SK-N-SH (cell line): Measurements from ENCODE around the gene UNC13D. TPM values are rescaled to one million over a fixed set of nuclear protein-coding genes. Genes with fewer than 3 reads are reported as not detected.

Source experiments
- CTCF ChIA-PET: fragments of 300-600, 350-600 bp; formaldehyde crosslinking; extraction: SDS; loops from one replicate; lab custom pipeline; 2021; lab: Yijun Ruan, JAX
- POLR2A ChIA-PET: fragments of 350-600 bp; sonication (Branson Sonifier 250); formaldehyde crosslinking; extraction: SDS; loops from one replicate; lab custom pipeline; 2020; ENCODE audit warnings: antibody characterized with exemption, inconsistent platforms; lab: Yijun Ruan, JAX
- DNase-seq: peaks from one replicate; pipeline ENCODE4 v3.0.0; 2012
- H2AFZ ChIP-seq: fragments of 200-600 bp; sonication (generic); 2 replicates; pipeline ENCODE4 v1.8.1; 2016; ENCODE audit warnings: antibody characterized with exemption, mild to moderate bottlenecking, low read depth
- H3F3A ChIP-seq: fragments of 200-600 bp; sonication (generic); replicated peaks from 2 replicates; pipeline ENCODE3; 2016; ENCODE audit warnings: antibody characterized with exemption, mild to moderate bottlenecking; ENCODE audit not compliant: insufficient read depth
- H3K27ac ChIP-seq, 2 experiments: fragments of 200-500 bp in 1 of 2; fragments of 200-600 bp in 1 of 2; sonication (Bioruptor generic) in 1 of 2; sonication (generic), shearing (Covaris generic) in 1 of 2; 2 replicates each; pipeline versions ENCODE4 v1.5.1 to v1.6.1; 2014 to 2016; ENCODE audit warnings: low read depth in 2 of 2, inconsistent platforms in 1 of 2, low read length in 1 of 2, mild to moderate bottlenecking in 1 of 2, mixed read lengths in 1 of 2
- H3K27me3 ChIP-seq: fragments of 200-600 bp; sonication (generic), shearing (Covaris generic); 2 replicates; pipeline ENCODE4 v1.6.1; 2016; ENCODE audit warnings: mixed run types; ENCODE audit not compliant: insufficient read depth
- H3K36me3 ChIP-seq, 2 experiments: fragments of 200-500 bp in 1 of 2; fragments of 200-600 bp in 1 of 2; sonication (Bioruptor generic) in 1 of 2; sonication (generic) in 1 of 2; replicated peaks in 1 of 2; 2 replicates each; pipeline versions ENCODE3 to v1.5.1; 2014 to 2016; ENCODE audit warnings: low read length in 1 of 2, mild to moderate bottlenecking in 1 of 2; ENCODE audit not compliant: insufficient read depth in 2 of 2, control insufficient read depth in 1 of 2
- H3K4me1 ChIP-seq, 2 experiments: fragments of 200-500 bp in 1 of 2; fragments of 200-600 bp in 1 of 2; sonication (Bioruptor generic) in 1 of 2; sonication (generic), shearing (Covaris generic) in 1 of 2; 2 replicates each; pipeline versions ENCODE4 v1.5.1 to v1.6.1; 2014 to 2016; ENCODE audit warnings: low read depth in 1 of 2, low read length in 1 of 2, mixed run types in 1 of 2; ENCODE audit not compliant: insufficient read depth in 2 of 2, control insufficient read depth in 1 of 2
- H3K4me2 ChIP-seq: fragments of 200-600 bp; sonication (generic), shearing (Covaris generic); 2 replicates; pipeline ENCODE4 v1.6.1; 2017; ENCODE audit warnings: mixed run types
- H3K4me3 ChIP-seq, 2 experiments: fragments of 200-500 bp in 1 of 2; fragments of 200-600 bp in 1 of 2; sonication (Bioruptor generic) in 1 of 2; sonication (generic), shearing (Covaris generic) in 1 of 2; 2 replicates each; pipeline versions ENCODE4 v1.5.1 to v1.8.1; 2014 to 2016; ENCODE audit warnings: low read depth in 2 of 2, inconsistent platforms in 1 of 2, low read length in 1 of 2, mild to moderate bottlenecking in 1 of 2, mixed read lengths in 1 of 2, moderate library complexity in 1 of 2
- H3K79me2 ChIP-seq: fragments of 200-600 bp; sonication (generic); 2 replicates; pipeline ENCODE4 v1.8.1; 2017; ENCODE audit warnings: mild to moderate bottlenecking; ENCODE audit not compliant: insufficient read depth
- H3K9ac ChIP-seq: fragments of 200-600 bp; sonication (generic); 2 replicates; pipeline ENCODE4 v1.6.1; 2017; ENCODE audit warnings: mixed run types
- H3K9me2 ChIP-seq: fragments of 200-600 bp; sonication (generic); 2 replicates; pipeline ENCODE4 v1.6.1; 2017; ENCODE audit warnings: mixed run types
- H3K9me3 ChIP-seq: fragments of 200-600 bp; sonication (generic); 2 replicates; pipeline ENCODE4 v1.6.1; 2017; ENCODE audit warnings: mixed run types, mild to moderate bottlenecking, moderate library complexity
- H4K20me1 ChIP-seq: fragments of 200-600 bp; sonication (generic); 2 replicates; pipeline ENCODE4 v1.6.1; 2017; ENCODE audit warnings: mild to moderate bottlenecking, mixed run types; ENCODE audit not compliant: insufficient read depth
- CHD2 ChIP-seq: fragments of 150-350 bp; IDR thresholded peaks from 2 replicates; pipeline ENCODE4 v1.6.1; 2018; ENCODE audit warnings: low read length; ENCODE audit not compliant: partially characterized antibody
- CTCF ChIP-seq: fragments of 200-600 bp; sonication (generic); IDR thresholded peaks from 2 replicates; pipeline ENCODE4 v1.6.1; 2017; ENCODE audit warnings: antibody characterized with exemption, mild to moderate bottlenecking, moderate library complexity
- EP300 ChIP-seq, 2 experiments: IDR thresholded peaks; 2 replicates each; pipeline versions ENCODE4 v1.4.0 to v1.6.1; 2012; ENCODE audit warnings: borderline replicate concordance in 1 of 2, low read depth in 1 of 2, low read length in 1 of 2
- EZH2phosphoT487 ChIP-seq: fragments of 200-600 bp; sonication (generic); IDR thresholded peaks from 2 replicates; pipeline ENCODE4 v1.6.1; 2017; ENCODE audit warnings: low read depth, mixed run types, mild to moderate bottlenecking, antibody characterized with exemption, moderate library complexity, borderline replicate concordance
- FOXJ3 ChIP-seq: sonication (generic); formaldehyde crosslinking; IDR thresholded peaks from 2 replicates; pipeline ENCODE4 v1.5.1; 2020; ENCODE audit warnings: mild to moderate bottlenecking, missing genetic modification reagents
- FOXM1 ChIP-seq: IDR thresholded peaks from 2 replicates; pipeline ENCODE4 v1.4.0; 2012; ENCODE audit warnings: low read depth, mild to moderate bottlenecking
- GABPA ChIP-seq: IDR thresholded peaks from 2 replicates; pipeline ENCODE4 v1.4.0; 2012; ENCODE audit warnings: low read depth, mild to moderate bottlenecking
- IRF3 ChIP-seq: fragments of 150-350 bp; IDR thresholded peaks from 2 replicates; pipeline ENCODE4 v1.6.1; 2016; ENCODE audit warnings: mild to moderate bottlenecking, low read depth, low read length
- JUND ChIP-seq: IDR thresholded peaks from 2 replicates; pipeline ENCODE4 v1.4.0; 2012
- MAX ChIP-seq: IDR thresholded peaks from 2 replicates; pipeline ENCODE4 v1.4.0; 2012; ENCODE audit warnings: low read depth
- MEF2A ChIP-seq: IDR thresholded peaks from 2 replicates; pipeline ENCODE4 v1.4.0; 2012; ENCODE audit warnings: low read depth, borderline replicate concordance
- PBX3 ChIP-seq: IDR thresholded peaks from 2 replicates; pipeline ENCODE4; 2012
- POLR2AphosphoS5 ChIP-seq: IDR thresholded peaks from 2 replicates; pipeline ENCODE4 v1.6.1; 2012; ENCODE audit warnings: low read depth, low read length
- REST ChIP-seq: IDR thresholded peaks from 2 replicates; pipeline ENCODE4 v1.6.1; 2012; ENCODE audit warnings: mild to moderate bottlenecking, low read depth, low read length, moderate library complexity
- SIN3A ChIP-seq: IDR thresholded peaks from 2 replicates; pipeline ENCODE4 v1.6.1; 2012; ENCODE audit warnings: low read depth, mild to moderate bottlenecking, low read length, moderate library complexity, borderline replicate concordance
- TAF1 ChIP-seq: IDR thresholded peaks from 2 replicates; pipeline ENCODE4 v1.6.1; 2012; ENCODE audit warnings: low read depth, mild to moderate bottlenecking, low read length, moderate library complexity, borderline replicate concordance
- TEAD4 ChIP-seq: IDR thresholded peaks from 2 replicates; pipeline ENCODE4 v1.4.0; 2012; ENCODE audit warnings: mild to moderate bottlenecking, borderline replicate concordance; ENCODE audit not compliant: insufficient read depth
- USF1 ChIP-seq: IDR thresholded peaks from 2 replicates; pipeline ENCODE4 v1.4.0; 2012; ENCODE audit warnings: low read depth, borderline replicate concordance
- WGBS: methylation state at CpG from one replicate; pipeline ENCODE4 v1.1.6; 2017; ENCODE audit warnings: low lambda C conversion rate; 5-methylcytosine and 5-hydroxymethylcytosine counted together
- polyA plus RNA-seq, 3 experiments: library from polyadenylated mRNA; depleted of rRNA; stranded (reverse); fragments of >200 nt; gene quantifications; 2 replicates each; pipeline ENCODE4 v1.2.3, GENCODE V29; 2012

Gene UNC13D
- polyA plus RNA-seq, 1 of the 3 experiments (the other 2 are of a cell fraction) = 0.99 TPM

- no peak for TF ChIP-seq REST
Measured at GRCh38 chr17:75822119-75822799, 21.9 kb downstream of the UNC13D start (continued).

- peak; percentile 38 for DNase-seq
- Histone ChIP-seq H3K9ac (no peak overlapping the region), H3K4me3 (no peak overlapping the region), H3K4me1 (peaks cover 0 to 25% of the 10 kb centered on the region in 2 experiments; a peak in 1 of 4 replicates), H2AFZ (no peak overlapping the region), H3F3A (peaks cover 7% of the 10 kb centered on the region), H3K4me2 (no peak overlapping the region), H3K36me3 (peaks cover 13 to 75% of the 10 kb centered on the region in 2 experiments), H3K9me2 (no peaks in the 10 kb centered on the region), H3K27me3 (no peaks in the 10 kb centered on the region), H3K27ac (peak overlapping the region in 1 of 2 experiments; percentile 57; a peak in 1 of 4 replicates), H4K20me1 (no peaks in the 10 kb centered on the region), H3K79me2 (no peaks in the 10 kb centered on the region), H3K9me3 (no peaks in the 10 kb centered on the region)
- WGBS = 88% methylated on average over 7 of the region's 7 CpGs
- ChIA-PET POLR2A (interaction anchor here (0.9 to 4.7 kb wide), 6 partner anchors 12 to 56 kb away, joined by 3 to 31 read pairs (median 6); partner anchors contain the start of gene GALK1), CTCF (interaction anchor here (1.0 to 11.0 kb wide), 11 partner anchors 9 to 725 kb away, joined by 3 to 111 read pairs (median 8); partner anchors contain the start of gene WBP2)
- TF ChIP-seq SIN3A (no peak), CHD2 (no peak), USF1 (no peak), PBX3 (no peak), FOXJ3 (CRISPR knock-in tag) (no peak), EP300 (IDR thresholded peaks at IDR 0.05; ENCODE audit: borderline replicate concordance in 1 of 2, low read depth in 1 of 2, low read length in 1 of 2) (no peak), JUND (no peak), MAX (no peak), TEAD4 (no peak), FOXM1 (no peak), EZH2phosphoT487 (no peak), GABPA (no peak), CTCF (no peak), TAF1 (no peak), IRF3 (no peak), MEF2A (no peak), POLR2AphosphoS5 (no peak)
Measured at GRCh38 chr17:75821552-75821951, 22.7 kb downstream of the UNC13D start.
